ENCODE data around the gene DSCAM.

DSCAM gene

DNA sequence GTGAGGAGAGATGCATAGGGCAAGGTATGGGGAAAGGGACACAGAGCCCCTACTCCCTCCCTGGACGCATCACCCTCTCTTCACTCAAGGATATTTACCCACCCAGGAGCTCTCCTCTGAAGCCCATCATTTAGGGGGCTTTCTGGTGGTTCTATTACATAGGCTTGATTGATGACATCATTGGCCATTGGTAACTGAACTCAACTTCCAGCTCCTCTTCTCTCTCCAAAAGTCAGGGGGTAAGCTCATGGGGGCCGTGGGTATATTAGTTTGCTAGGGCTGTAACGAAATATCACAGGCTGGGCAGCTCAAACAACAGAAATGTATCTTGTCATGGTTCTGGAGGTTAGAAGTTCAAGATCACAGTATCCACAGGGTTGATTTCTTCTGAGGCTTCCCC, 110.8 kb downstream of the DSCAM start:
- Histone ChIP-seq H3K9ac (ENCODE audit: low read depth, low read length) (no peak overlapping the region), H3K4me1 (ENCODE audit: insufficient read depth, low read length) (no peaks in the 10 kb centered on the region), H3K4me3 (ENCODE audit: low read length) (no peak overlapping the region), H3K27me3 (ENCODE audit: insufficient read depth, low read length) (no peaks in the 10 kb centered on the region), H3K9me3 (ENCODE audit: insufficient read depth, low read depth, low read length) (no peaks in the 10 kb centered on the region; the same call in 1 of the 2 replicates), H3K27ac (ENCODE audit: low read depth, low read length) (no peak overlapping the region), H3K36me3 (ENCODE audit: insufficient read depth, low read length) (no peaks in the 10 kb centered on the region)
- 89% methylated on average over 2 of the region's 3 CpGs for WGBS

DNA sequence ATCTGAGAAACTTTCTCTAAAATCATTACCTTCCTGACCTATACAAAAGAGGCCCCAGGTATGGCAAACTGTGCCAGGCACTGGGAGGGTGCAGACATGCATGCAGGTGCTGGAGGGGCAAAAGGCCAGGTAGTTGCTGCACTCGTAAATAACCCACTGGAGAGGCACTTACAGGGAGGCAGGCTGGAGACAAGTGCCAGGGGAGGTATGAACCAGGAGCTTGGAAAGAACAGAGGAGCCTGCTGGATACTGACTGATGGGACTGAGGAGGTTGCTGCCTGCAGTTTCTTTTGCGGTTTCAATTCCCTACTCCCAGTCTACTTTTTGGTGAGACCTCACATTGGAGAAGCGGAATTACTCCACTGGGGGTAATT, 113.9 kb downstream of the DSCAM start:
- Histone ChIP-seq H3K27me3 (ENCODE audit: insufficient read depth, low read length) (no peaks in the 10 kb centered on the region), H3K36me3 (ENCODE audit: insufficient read depth, low read length) (no peaks in the 10 kb centered on the region), H3K4me3 (ENCODE audit: low read length) (no peak overlapping the region), H3K4me1 (ENCODE audit: insufficient read depth, low read length) (no peaks in the 10 kb centered on the region), H3K9ac (ENCODE audit: low read depth, low read length) (no peak overlapping the region), H3K27ac (ENCODE audit: low read depth, low read length) (no peak overlapping the region), H3K9me3 (ENCODE audit: insufficient read depth, low read depth, low read length) (no peaks in the 10 kb centered on the region; the same call in 1 of the 2 replicates)
- WGBS: 96% methylated on average over 3 of the region's 3 CpGs

DNA sequence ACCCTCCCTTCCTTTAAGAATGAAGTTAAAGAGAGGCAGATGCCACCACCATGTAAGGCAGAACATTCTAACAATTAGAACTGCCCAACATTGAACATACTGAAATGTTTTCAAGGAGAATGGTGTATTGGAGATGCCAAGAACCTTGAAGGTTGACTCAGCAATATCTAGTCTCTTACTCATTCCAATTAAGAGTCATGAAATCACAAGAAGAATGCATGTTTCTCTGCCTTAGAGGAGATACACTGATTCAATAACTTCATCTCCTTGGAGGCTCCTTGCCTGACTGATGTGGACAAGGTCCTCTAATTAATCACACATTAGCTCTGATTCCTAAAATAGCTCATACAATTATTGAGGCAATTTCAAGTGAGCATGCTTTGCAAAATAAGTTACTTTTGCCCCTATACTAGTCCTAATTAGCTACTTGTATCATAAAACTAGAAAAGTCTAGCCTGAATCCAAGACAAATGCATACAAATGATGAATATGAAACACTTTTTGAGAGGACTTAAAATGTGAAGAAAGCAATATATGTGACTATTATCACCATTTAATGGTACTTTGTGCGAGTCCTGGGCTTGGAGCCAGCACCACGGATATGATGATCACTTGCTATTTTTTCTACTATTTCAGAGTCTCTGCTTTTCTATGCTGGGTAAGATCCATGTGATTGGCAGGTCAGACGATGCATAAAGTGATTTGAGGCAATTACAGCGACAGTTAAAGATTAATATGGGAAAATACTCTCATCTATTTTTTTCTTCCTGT, 114.5 kb downstream of the DSCAM start:
- Histone ChIP-seq H3K9ac (ENCODE audit: low read depth, low read length) (no peak overlapping the region), H3K9me3 (ENCODE audit: insufficient read depth, low read depth, low read length) (no peaks in the 10 kb centered on the region; the same call in 1 of the 2 replicates), H3K27ac (ENCODE audit: low read depth, low read length) (no peak overlapping the region), H3K36me3 (ENCODE audit: insufficient read depth, low read length) (no peaks in the 10 kb centered on the region), H3K27me3 (ENCODE audit: insufficient read depth, low read length) (no peaks in the 10 kb centered on the region), H3K4me1 (ENCODE audit: insufficient read depth, low read length) (no peaks in the 10 kb centered on the region), H3K4me3 (ENCODE audit: low read length) (no peak overlapping the region)
- WGBS: 89% methylated on average over 3 of the region's 4 CpGs

DNA sequence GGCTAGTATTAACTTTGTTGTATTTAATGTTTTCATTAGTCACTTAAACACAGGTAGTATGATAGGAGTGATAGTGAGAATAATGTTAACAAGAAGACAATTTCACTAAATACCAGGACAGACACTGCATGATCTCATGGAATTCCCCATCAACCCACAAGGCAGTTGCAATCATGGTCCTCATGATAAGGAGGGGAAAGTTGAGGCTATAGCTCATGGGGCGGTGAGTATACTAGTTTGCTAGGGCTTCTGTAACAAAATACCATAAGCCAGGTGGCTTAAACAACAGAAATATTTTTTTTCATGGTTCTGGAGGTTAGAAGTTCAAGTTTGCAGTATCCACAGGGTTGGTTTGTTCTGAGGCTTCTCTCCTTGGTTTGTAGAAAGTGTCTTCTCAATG, 115.8 kb downstream of the DSCAM start:
- no peak overlapping the region for H3K4me3 ChIP-seq (ENCODE audit: low read length)
- WGBS: 88% methylated on average over 1 of the region's 1 CpG
- H3K36me3 ChIP-seq (ENCODE audit: insufficient read depth, low read length): no peaks in the 10 kb centered on the region
- H3K9ac ChIP-seq (ENCODE audit: low read depth, low read length): no peak overlapping the region
- H3K4me1 ChIP-seq (ENCODE audit: insufficient read depth, low read length): no peaks in the 10 kb centered on the region
- H3K9me3 ChIP-seq (ENCODE audit: insufficient read depth, low read depth, low read length): no peaks in the 10 kb centered on the region; the same call in 1 of the 2 replicates
- H3K27ac ChIP-seq (ENCODE audit: low read depth, low read length): no peak overlapping the region
- no peaks in the 10 kb centered on the region for H3K27me3 ChIP-seq (ENCODE audit: insufficient read depth, low read length)

DNA sequence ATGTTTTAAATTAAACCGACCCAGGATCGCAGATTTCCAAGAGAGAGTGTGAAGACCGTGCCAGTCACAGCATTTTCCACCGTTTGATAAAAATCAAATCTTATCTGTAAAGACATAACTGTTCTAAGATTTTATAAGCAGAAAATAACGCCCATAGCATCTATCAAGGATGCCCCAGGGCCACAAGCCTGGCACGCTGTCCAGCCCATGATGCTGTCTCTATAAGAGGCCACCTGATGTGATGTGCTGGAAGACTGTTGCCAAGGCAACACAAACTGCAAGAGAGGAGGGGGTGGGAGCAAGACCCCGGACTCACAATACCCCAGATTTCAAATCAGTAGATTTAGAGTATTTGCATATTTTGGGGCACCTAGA, 116.5 kb downstream of the DSCAM start:
- no peak overlapping the region for H3K9ac ChIP-seq (ENCODE audit: low read depth, low read length)
- no peaks in the 10 kb centered on the region for H3K36me3 ChIP-seq (ENCODE audit: insufficient read depth, low read length)
- WGBS: 91% methylated on average over 7 of the region's 7 CpGs
- no peaks in the 10 kb centered on the region for H3K27me3 ChIP-seq (ENCODE audit: insufficient read depth, low read length)
- H3K9me3 ChIP-seq (ENCODE audit: insufficient read depth, low read depth, low read length): no peaks in the 10 kb centered on the region; the same call in 1 of the 2 replicates
- H3K4me3 ChIP-seq (ENCODE audit: low read length): no peak overlapping the region
- no peak overlapping the region for H3K27ac ChIP-seq (ENCODE audit: low read depth, low read length)
- no peaks in the 10 kb centered on the region for H3K4me1 ChIP-seq (ENCODE audit: insufficient read depth, low read length)

DNA sequence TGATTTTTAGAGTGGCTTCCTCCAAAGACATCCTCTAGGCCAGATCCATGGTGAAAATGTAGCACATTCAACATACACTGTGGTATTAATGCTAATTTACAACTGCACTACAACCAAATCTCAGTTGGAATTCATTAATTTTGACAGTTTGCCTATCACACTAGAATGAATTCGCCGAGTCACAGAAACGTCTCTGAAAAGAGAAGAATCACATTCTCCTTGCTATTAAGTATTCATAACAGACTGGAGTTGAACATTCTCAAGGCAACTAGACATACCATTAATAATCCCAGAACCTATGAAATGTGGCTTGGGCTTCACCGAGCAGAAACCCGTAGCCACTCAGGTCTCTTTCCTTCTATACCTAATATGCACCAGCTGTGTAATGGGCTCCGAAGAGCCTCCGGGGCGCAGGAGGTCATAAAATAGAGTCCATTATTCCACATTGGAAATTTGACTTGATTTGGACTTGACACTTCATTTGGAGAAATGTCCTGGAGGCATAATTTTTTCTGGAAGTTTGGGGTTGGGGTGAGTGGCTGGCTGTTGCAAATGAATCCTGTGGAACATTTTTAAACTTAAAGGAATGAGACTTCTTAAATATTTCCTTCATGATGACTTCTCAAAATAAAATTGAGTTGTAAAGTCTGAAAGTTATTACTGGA, 117.1 kb downstream of the DSCAM start:
- Histone ChIP-seq H3K9ac (ENCODE audit: low read depth, low read length) (no peak overlapping the region), H3K9me3 (ENCODE audit: insufficient read depth, low read depth, low read length) (no peaks in the 10 kb centered on the region; the same call in 1 of the 2 replicates), H3K4me1 (ENCODE audit: insufficient read depth, low read length) (no peaks in the 10 kb centered on the region), H3K4me3 (ENCODE audit: low read length) (no peak overlapping the region), H3K27ac (ENCODE audit: low read depth, low read length) (no peak overlapping the region), H3K27me3 (ENCODE audit: insufficient read depth, low read length) (no peaks in the 10 kb centered on the region), H3K36me3 (ENCODE audit: insufficient read depth, low read length) (no peaks in the 10 kb centered on the region)
- WGBS: 97% methylated on average over 8 of the region's 8 CpGs

DNA sequence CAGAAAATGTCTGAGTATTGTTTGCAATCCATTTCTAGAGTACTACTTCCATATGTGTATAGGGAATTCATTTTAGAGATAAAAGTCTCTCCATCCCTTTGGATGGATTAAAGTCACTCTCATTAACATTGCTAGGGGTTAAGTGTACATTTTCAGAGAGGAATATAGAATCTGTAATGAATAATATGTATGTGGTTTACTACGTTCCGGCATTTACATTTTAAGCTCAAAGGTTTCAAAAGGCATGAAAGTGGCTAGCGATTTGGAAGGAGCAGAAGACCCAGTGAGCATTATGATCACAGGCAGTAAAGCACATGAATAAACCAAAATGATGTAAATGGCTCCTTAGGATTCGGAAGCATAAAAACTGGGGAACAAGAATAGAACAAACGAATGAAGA, 123.0 kb downstream of the DSCAM start:
- 92% methylated on average over 5 of the region's 5 CpGs for WGBS
- Histone ChIP-seq H3K36me3 (ENCODE audit: insufficient read depth, low read length) (no peaks in the 10 kb centered on the region), H3K9ac (ENCODE audit: low read depth, low read length) (no peak overlapping the region), H3K9me3 (ENCODE audit: insufficient read depth, low read depth, low read length) (peaks cover 18% of the 10 kb centered on the region; the same call in 1 of the 2 replicates), H3K4me1 (ENCODE audit: insufficient read depth, low read length) (no peaks in the 10 kb centered on the region), H3K4me3 (ENCODE audit: low read length) (no peak overlapping the region), H3K27me3 (ENCODE audit: insufficient read depth, low read length) (no peaks in the 10 kb centered on the region), H3K27ac (ENCODE audit: low read depth, low read length) (no peak overlapping the region)

DNA sequence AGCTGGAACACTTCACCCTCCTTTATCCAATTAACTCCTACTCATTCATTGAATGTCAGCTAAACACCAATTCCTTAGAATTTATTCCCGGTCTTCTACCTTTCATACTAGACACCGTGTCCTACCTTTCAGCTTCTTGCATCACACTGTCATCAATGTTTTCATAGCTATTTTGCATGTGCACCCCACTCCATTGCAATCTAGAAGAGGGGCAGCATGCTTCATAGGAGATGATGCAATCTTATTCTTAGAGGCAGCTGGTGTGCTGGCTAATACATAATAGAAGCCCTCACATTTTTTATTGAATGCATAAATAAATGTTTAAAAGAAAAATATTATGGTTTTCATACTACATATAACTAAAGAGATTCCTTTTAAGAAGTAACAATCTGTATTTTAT, 123.6 kb downstream of the DSCAM start:
- no peaks in the 10 kb centered on the region for H3K27me3 ChIP-seq (ENCODE audit: insufficient read depth, low read length)
- no peaks in the 10 kb centered on the region for H3K36me3 ChIP-seq (ENCODE audit: insufficient read depth, low read length)
- H3K27ac ChIP-seq (ENCODE audit: low read depth, low read length): no peak overlapping the region
- H3K9ac ChIP-seq (ENCODE audit: low read depth, low read length): no peak overlapping the region
- 96% methylated on average over 2 of the region's 2 CpGs for WGBS
- no peaks in the 10 kb centered on the region for H3K4me1 ChIP-seq (ENCODE audit: insufficient read depth, low read length)
- peaks cover 18% of the 10 kb centered on the region; the same call in 1 of the 2 replicates for H3K9me3 ChIP-seq (ENCODE audit: insufficient read depth, low read depth, low read length)
- no peak overlapping the region for H3K4me3 ChIP-seq (ENCODE audit: low read length)

DNA sequence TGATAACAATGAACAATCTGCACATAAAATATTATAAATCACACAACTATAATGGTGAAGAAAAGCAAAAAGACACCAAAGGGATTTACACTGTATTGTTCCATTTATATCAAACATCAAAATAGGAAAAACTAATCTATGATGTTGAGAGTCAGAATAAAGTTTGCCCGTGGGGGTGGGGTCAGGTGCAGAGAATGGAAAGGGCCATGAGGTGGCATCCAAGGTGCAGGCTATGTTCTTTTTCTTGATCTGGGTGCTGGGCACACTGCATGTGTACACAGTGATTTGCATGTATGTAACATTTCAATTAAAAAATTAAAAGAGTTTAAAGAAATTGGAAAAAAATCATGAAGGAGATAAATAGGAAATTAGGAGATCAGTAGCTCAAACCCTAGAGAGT, 127.3 kb downstream of the DSCAM start:
- H3K4me3 ChIP-seq (ENCODE audit: low read length): no peak overlapping the region
- no peak overlapping the region for H3K9ac ChIP-seq (ENCODE audit: low read depth, low read length)
- no peaks in the 10 kb centered on the region for H3K27me3 ChIP-seq (ENCODE audit: insufficient read depth, low read length)
- 88% methylated on average over 1 of the region's 1 CpG for WGBS
- no peaks in the 10 kb centered on the region for H3K4me1 ChIP-seq (ENCODE audit: insufficient read depth, low read length)
- H3K36me3 ChIP-seq (ENCODE audit: insufficient read depth, low read length): no peaks in the 10 kb centered on the region
- H3K9me3 ChIP-seq (ENCODE audit: insufficient read depth, low read depth, low read length): peaks cover 18% of the 10 kb centered on the region; the same call in 1 of the 2 replicates
- H3K27ac ChIP-seq (ENCODE audit: low read depth, low read length): no peak overlapping the region

DNA sequence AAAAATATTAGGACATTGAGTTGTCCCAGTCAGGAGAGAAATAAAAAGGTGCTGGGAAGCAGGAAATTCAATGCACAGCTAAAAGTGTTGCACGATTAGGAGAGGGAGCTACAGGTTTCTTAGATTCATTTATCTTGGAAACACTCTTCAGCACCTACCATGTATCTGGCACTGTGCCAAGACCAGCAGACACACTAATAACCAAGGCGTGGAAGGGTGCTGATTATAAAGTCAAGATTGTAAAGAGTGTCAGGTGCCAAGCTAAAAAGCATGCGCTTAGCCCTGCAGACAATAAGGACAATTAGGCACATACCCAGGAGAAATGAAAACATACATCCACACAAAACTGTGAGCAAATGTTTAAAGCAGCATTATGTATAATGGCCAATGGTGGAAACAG, 129.9 kb downstream of the DSCAM start:
- no peaks in the 10 kb centered on the region for H3K36me3 ChIP-seq (ENCODE audit: insufficient read depth, low read length)
- no peaks in the 10 kb centered on the region for H3K4me1 ChIP-seq (ENCODE audit: insufficient read depth, low read length)
- peaks cover 16% of the 10 kb centered on the region; the same call in 1 of the 2 replicates for H3K9me3 ChIP-seq (ENCODE audit: insufficient read depth, low read depth, low read length)
- H3K27me3 ChIP-seq (ENCODE audit: insufficient read depth, low read length): no peaks in the 10 kb centered on the region
- no peak overlapping the region for H3K27ac ChIP-seq (ENCODE audit: low read depth, low read length)
- WGBS: 88% methylated on average over 1 of the region's 3 CpGs
- no peak overlapping the region for H3K9ac ChIP-seq (ENCODE audit: low read depth, low read length)
- H3K4me3 ChIP-seq (ENCODE audit: low read length): no peak overlapping the region

DNA sequence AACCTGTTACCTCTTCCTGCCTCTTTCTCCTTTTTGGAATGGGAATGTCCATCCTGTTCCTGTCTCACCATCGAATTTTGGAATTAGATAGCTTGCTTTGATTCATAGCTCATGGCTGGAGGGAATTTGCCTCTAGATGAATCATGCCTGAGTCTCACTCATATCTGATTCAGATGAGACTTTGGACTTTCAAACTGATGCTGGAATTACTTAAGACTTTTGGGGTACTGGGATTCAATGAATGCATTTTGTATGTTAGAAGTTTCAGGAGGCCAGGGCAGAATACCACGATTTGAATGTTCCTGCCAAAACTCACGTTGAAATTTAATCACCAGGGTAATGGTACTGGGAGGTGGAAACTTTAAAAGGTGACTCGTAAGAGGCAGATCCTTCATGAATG, 132.4 kb downstream of the DSCAM start:
- Histone ChIP-seq H3K4me1 (ENCODE audit: insufficient read depth, low read length) (no peaks in the 10 kb centered on the region), H3K4me3 (ENCODE audit: low read length) (no peak overlapping the region), H3K36me3 (ENCODE audit: insufficient read depth, low read length) (no peaks in the 10 kb centered on the region), H3K9ac (ENCODE audit: low read depth, low read length) (no peak overlapping the region), H3K27me3 (ENCODE audit: insufficient read depth, low read length) (no peaks in the 10 kb centered on the region), H3K9me3 (ENCODE audit: insufficient read depth, low read depth, low read length) (no peaks in the 10 kb centered on the region), H3K27ac (ENCODE audit: low read depth, low read length) (no peak overlapping the region)
- 90% methylated on average over 3 of the region's 4 CpGs for WGBS

Data from HUES64 (cell line).